IPS-20b (cell line): ENCODE results near the gene TRIM7.

Experiments used
- H3K27ac ChIP-seq: one replicate; pipeline ENCODE4 v1.5.1; 2013; ENCODE audit warnings: low read length
- H3K27me3 ChIP-seq: 2 replicates; pipeline ENCODE4 v1.6.1; 2013; ENCODE audit warnings: mild to moderate bottlenecking, low read length, inconsistent platforms; ENCODE audit not compliant: insufficient read depth
- H3K36me3 ChIP-seq: 2 replicates; pipeline ENCODE4 v1.6.1; 2013; ENCODE audit warnings: low read depth, mild to moderate bottlenecking, inconsistent platforms, low read length, moderate library complexity; ENCODE audit not compliant: insufficient read depth
- H3K4me1 ChIP-seq: 2 replicates; pipeline ENCODE4 v1.6.1; 2013; ENCODE audit warnings: mild to moderate bottlenecking, control low read depth, inconsistent platforms, low read length, moderate library complexity; ENCODE audit not compliant: insufficient read depth
- H3K4me3 ChIP-seq: 2 replicates; pipeline ENCODE4 v1.5.1; 2013; ENCODE audit warnings: mild to moderate bottlenecking, low read length, inconsistent platforms
- H3K9ac ChIP-seq: 2 replicates; pipeline ENCODE4 v1.6.1; 2013; ENCODE audit warnings: low read depth, mild to moderate bottlenecking, inconsistent platforms, low read length, moderate library complexity
- H3K9me3 ChIP-seq: 2 replicates; pipeline ENCODE4 v1.6.1; 2013; ENCODE audit warnings: mild to moderate bottlenecking, low read depth, low read length, inconsistent platforms; ENCODE audit not compliant: insufficient read depth

TRIM7 gene

GRCh38 chr5:181229996-181230395, 25.0 kb upstream of the TRIM7 start:
- peaks cover 56% of the 10 kb centered on the region for H3K36me3 ChIP-seq
- peaks cover under 1% of the 10 kb centered on the region; the same call in 1 of the 2 replicates for H3K4me1 ChIP-seq
- no peaks in the 10 kb centered on the region for H3K9me3 ChIP-seq
- no peak overlapping the region for H3K4me3 ChIP-seq
- H3K9ac ChIP-seq: no peak overlapping the region
- no peak overlapping the region for H3K27ac ChIP-seq
- no peaks in the 10 kb centered on the region for H3K27me3 ChIP-seq

- Histone ChIP-seq H3K36me3 (peaks cover 25% of the 10 kb centered on the region), H3K27ac (peak overlapping the region; percentile 87), H3K9me3 (no peaks in the 10 kb centered on the region), H3K27me3 (no peaks in the 10 kb centered on the region), H3K4me3 (peak overlapping the region; percentile 98), H3K4me1 (peaks cover 8% of the 10 kb centered on the region; the same call in 1 of the 2 replicates), H3K9ac (peak overlapping the region; percentile 93; the same call in 1 of the 2 replicates)
Measured at GRCh38 chr5:181224390-181225229, 19.6 kb upstream of the TRIM7 start.

- Histone ChIP-seq H3K27ac (peak overlapping the region; percentile 98), H3K27me3 (no peaks in the 10 kb centered on the region), H3K4me3 (peak overlapping the region; percentile 98), H3K4me1 (peaks cover 8% of the 10 kb centered on the region; the same call in 1 of the 2 replicates), H3K9me3 (no peaks in the 10 kb centered on the region), H3K9ac (peak overlapping the region; percentile 93; the same call in 1 of the 2 replicates), H3K36me3 (peaks cover 17% of the 10 kb centered on the region)
Measured at GRCh38 chr5:181223729-181224389, 18.9 kb upstream of the TRIM7 start.

- Histone ChIP-seq H3K27ac (peak within 1 kb of the TSS; percentile 98), H3K4me1 (peaks cover 8% of the 10 kb centered on the region; the same call in 1 of the 2 replicates), H3K4me3 (peak within 1 kb of the TSS; percentile 98), H3K27me3 (no peaks in the 10 kb centered on the region), H3K9ac (peak within 1 kb of the TSS; percentile 93), H3K36me3 (peaks cover 17% of the 10 kb centered on the region; the same call in 1 of the 2 replicates), H3K9me3 (no peaks in the 10 kb centered on the region)
Measured at GRCh38 chr5:181223058-181223728, 18.2 kb upstream of the TRIM7 start, which contains the start of gene TRIM41. Gene TRIM41 (plus strand): TSS chr5:181223281. CDS start chr5:181224000, 719 bp downstream.

GRCh38 chr5:181222630-181223057, 17.6 kb upstream of the TRIM7 start:
- H3K9ac ChIP-seq: peak overlapping the region; percentile 93; the same call in 1 of the 2 replicates
- H3K4me3 ChIP-seq: peak overlapping the region; percentile 98
- H3K9me3 ChIP-seq: no peaks in the 10 kb centered on the region
- H3K36me3 ChIP-seq: peaks cover 17% of the 10 kb centered on the region; the same call in 1 of the 2 replicates
- no peak overlapping the region for H3K27ac ChIP-seq
- H3K27me3 ChIP-seq: peaks cover 4% of the 10 kb centered on the region; the same call in 1 of the 2 replicates
- peaks cover 8% of the 10 kb centered on the region; the same call in 1 of the 2 replicates for H3K4me1 ChIP-seq

- H3K27me3 ChIP-seq: peaks cover 7% of the 10 kb centered on the region; the same call in 1 of the 2 replicates
- H3K4me3 ChIP-seq: peak overlapping the region; percentile 98
- H3K4me1 ChIP-seq: peaks cover 8% of the 10 kb centered on the region; the same call in 1 of the 2 replicates
- H3K27ac ChIP-seq: no peak overlapping the region
- H3K9ac ChIP-seq: peak overlapping the region; percentile 93
- no peaks in the 10 kb centered on the region for H3K9me3 ChIP-seq
- H3K36me3 ChIP-seq: peaks cover 16% of the 10 kb centered on the region; the same call in 1 of the 2 replicates
Measured at GRCh38 chr5:181221792-181222629, 17.0 kb upstream of the TRIM7 start.

GRCh38 chr5:181221105-181221791, 16.3 kb upstream of the TRIM7 start:
- Histone ChIP-seq H3K36me3 (peaks cover 8% of the 10 kb centered on the region; the same call in 1 of the 2 replicates), H3K27ac (no peak overlapping the region), H3K9me3 (no peaks in the 10 kb centered on the region), H3K9ac (no peak overlapping the region), H3K4me3 (peak overlapping the region; percentile 98), H3K4me1 (peaks cover 8% of the 10 kb centered on the region; the same call in 1 of the 2 replicates), H3K27me3 (peaks cover 14% of the 10 kb centered on the region)

GRCh38 chr5:181220178-181220515, 15.2 kb upstream of the TRIM7 start:
- Histone ChIP-seq H3K9ac (no peak overlapping the region), H3K4me3 (no peak overlapping the region), H3K27ac (no peak overlapping the region), H3K4me1 (peaks cover 8% of the 10 kb centered on the region; the same call in 1 of the 2 replicates), H3K27me3 (peaks cover 18% of the 10 kb centered on the region), H3K9me3 (no peaks in the 10 kb centered on the region), H3K36me3 (peaks cover 6% of the 10 kb centered on the region; the same call in 1 of the 2 replicates)

- H3K27me3 ChIP-seq: peaks cover 18% of the 10 kb centered on the region
- H3K9ac ChIP-seq: no peak overlapping the region
- H3K9me3 ChIP-seq: no peaks in the 10 kb centered on the region
- peak overlapping the region; percentile 64; the same call in 1 of the 2 replicates for H3K4me3 ChIP-seq
- H3K4me1 ChIP-seq: peaks cover 2% of the 10 kb centered on the region; the same call in 1 of the 2 replicates
- no peaks in the 10 kb centered on the region for H3K36me3 ChIP-seq
- H3K27ac ChIP-seq: no peak overlapping the region
Measured at GRCh38 chr5:181219262-181220177, 14.5 kb upstream of the TRIM7 start.
